GOT3 (cell line): ENCODE data around the gene FOXD1.
"Not testable (repeated sequence)": the region's sequence is repeated elsewhere in the genome, so short reads cannot be mapped to it uniquely, and the experiment has no call there.

Source experiments
- DNase-seq: peaks from one replicate; lab custom pipeline; 2025; ENCODE audit warnings: mixed read lengths; lab: John Stamatoyannopoulos, UW

FOXD1 gene

DNA sequence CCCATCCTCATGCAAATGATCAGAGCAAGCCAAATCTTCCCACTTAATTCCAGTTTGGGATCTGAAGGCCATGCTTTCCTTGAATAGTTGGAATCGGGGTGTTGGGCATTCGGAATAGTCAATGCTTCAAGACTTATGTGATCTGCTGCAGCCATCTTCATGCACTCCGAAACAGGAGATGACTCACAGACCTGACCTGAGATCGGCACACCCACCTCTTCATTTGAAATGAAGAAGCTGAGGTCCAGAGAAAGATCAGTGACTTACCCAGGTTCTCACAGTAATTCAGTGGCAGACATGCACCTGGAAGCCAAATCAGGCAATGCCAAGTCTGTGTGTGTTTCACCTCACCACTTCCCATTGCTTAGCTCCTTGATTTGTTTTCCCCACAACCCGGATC is 33.0 kb downstream of the FOXD1 start:
- DNase-seq: no peak

DNA sequence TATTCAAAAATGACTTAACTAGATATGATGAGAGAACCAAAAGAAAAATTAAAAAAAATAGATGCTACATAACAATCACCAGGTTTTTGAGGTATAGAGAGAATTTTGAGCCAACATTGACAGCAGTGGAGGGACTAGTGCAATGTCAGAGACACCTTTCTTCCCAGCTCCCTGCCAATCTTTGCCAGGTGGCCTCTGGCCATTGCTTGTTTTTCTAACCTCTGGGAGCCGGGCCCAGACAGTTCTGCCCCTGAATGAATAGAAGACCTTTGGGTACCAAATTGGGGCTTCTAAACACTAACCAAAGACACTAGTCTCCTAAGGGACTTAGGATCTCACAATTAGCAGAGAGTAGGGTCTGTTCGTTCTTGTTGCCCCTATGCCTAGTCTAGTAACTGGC is 33.4 kb downstream of the FOXD1 start:
- no peak for DNase-seq

GRCh38 chr5:73412597-73412988 is 36.0 kb downstream of the FOXD1 start:
- DNase-seq: no peak

DNA sequence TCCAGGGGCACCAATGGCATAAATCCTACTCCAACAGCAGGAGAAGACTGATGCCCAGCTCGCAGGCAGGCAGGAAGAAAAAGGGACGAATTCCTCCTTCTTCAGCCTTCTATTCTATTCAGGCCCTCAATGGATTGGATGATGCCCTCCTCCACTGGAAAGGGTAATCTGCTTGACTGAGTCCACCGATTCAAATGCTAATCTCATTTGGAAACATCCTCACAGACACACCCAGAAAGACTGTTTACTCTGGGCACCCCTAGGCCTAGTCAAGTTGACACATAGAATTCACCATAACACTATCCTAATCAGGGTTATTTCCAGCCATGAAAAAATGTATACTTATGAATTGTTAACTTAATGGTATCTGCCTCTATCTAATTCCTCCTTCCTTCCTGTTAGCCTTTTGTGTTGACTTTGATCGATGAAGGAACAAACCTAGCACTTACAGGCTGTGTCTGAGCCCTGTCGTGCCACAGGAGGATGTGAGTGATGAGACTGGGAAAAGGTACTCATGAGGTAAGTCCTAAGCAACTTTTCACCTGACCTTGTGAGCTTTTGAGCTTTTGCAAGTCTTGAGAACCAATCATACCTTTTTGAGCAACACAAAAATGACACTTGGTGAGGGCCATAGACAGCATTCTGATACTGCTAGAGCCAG is 36.5 kb downstream of the FOXD1 start:
- no peak for DNase-seq

- DNase-seq: not testable (repeated sequence)
Observed at GRCh38 chr5:73409927-73410326, 38.6 kb downstream of the FOXD1 start.

GRCh38 chr5:73405691-73406090 is 42.9 kb downstream of the FOXD1 start:
- DNase-seq: no peak

DNA sequence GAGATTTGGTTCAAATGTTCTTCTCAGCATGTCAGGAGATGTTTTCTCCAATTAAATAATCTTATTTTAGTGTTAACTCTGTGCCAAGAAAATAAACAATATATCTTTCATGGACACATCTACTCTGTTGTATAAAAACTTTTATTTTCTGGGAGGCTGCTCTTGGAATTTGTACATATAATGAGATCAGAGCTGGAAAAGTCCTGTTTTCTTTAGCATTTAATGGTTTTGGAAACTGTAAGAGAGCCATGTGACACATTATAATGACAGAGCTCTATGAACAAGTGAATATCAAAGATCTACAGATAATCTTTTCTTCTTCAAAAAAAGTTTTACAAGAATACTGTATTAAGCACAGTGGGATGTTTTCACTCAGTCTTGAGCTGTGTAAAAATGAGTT is 48.8 kb downstream of the FOXD1 start:
- no peak for DNase-seq
